HG03039 (cell line): ENCODE measurements around the gene BTN1A1.
"Not testable (repeated sequence)": the region's sequence is repeated elsewhere in the genome, so short reads cannot be mapped to it uniquely, and the experiment has no call there.

Source experiments
- ATAC-seq: cut with Tn5 transposase; IDR thresholded peaks from one replicate; pipeline ENCODE4 v1.9.1; 2021; ENCODE audit warnings: mild to moderate bottlenecking, moderate library complexity; ENCODE audit not compliant: unreplicated experiment

BTN1A1 gene

GRCh38 chr6:26536571-26537159 is 36.6 kb downstream of the BTN1A1 start:
- no peak for ATAC-seq

GRCh38 chr6:26537160-26537845 is 37.2 kb downstream of the BTN1A1 start:
- peak; percentile 49 for ATAC-seq

- ATAC-seq, result peak; percentile 41
Measured at GRCh38 chr6:26537846-26538571, 37.9 kb downstream of the BTN1A1 start, which contains the start of gene HMGN4. HMGN4 (plus strand) TSS chr6:26538366; CDS start chr6:26545207, 6,841 bp downstream.

GRCh38 chr6:26538572-26538902 is 38.4 kb downstream of the BTN1A1 start:
- ATAC-seq, result peak; percentile 3

GRCh38 chr6:26539071-26539615 is 39.0 kb downstream of the BTN1A1 start:
- ATAC-seq, result no peak

- no peak for ATAC-seq
Measured at GRCh38 chr6:26541579-26541978, 41.5 kb downstream of the BTN1A1 start.

- ATAC-seq, result no peak
Measured at GRCh38 chr6:26543953-26544352, 43.9 kb downstream of the BTN1A1 start.

GRCh38 chr6:26544473-26544872 is 44.4 kb downstream of the BTN1A1 start:
- no peak for ATAC-seq

- no peak for ATAC-seq
Measured at GRCh38 chr6:26545627-26546026, 45.5 kb downstream of the BTN1A1 start.

GRCh38 chr6:26547363-26547762 is 47.3 kb downstream of the BTN1A1 start:
- not testable (repeated sequence) for ATAC-seq

GRCh38 chr6:26550250-26550993 is 50.3 kb downstream of the BTN1A1 start:
- no peak for ATAC-seq

GRCh38 chr6:26552205-26552604 is 52.1 kb downstream of the BTN1A1 start:
- no peak for ATAC-seq

- no peak for ATAC-seq
Measured at GRCh38 chr6:26552640-26553188, 52.6 kb downstream of the BTN1A1 start.

- ATAC-seq, result peak; percentile 30
Measured at GRCh38 chr6:26553264-26553634, 53.1 kb downstream of the BTN1A1 start.

GRCh38 chr6:26553635-26554446 is 53.7 kb downstream of the BTN1A1 start:
- no peak for ATAC-seq

- no peak for ATAC-seq
Measured at GRCh38 chr6:26554447-26554696, 54.3 kb downstream of the BTN1A1 start.

GRCh38 chr6:26554697-26555504 is 54.8 kb downstream of the BTN1A1 start:
- ATAC-seq, result no peak

- no peak for ATAC-seq
Measured at GRCh38 chr6:26555505-26556262, 55.6 kb downstream of the BTN1A1 start.
